Liver (tissue), 9 donors: ENCODE data around the gene FRAS1. TPM values are rescaled to one million over a fixed set of nuclear protein-coding genes. Genes with fewer than 3 reads are reported as not detected.

Source experiments
- DNase-seq: peaks from one replicate; pipeline ENCODE4 v3.0.0-alpha.2; 2017; ENCODE audit warnings: low spot score
- H3K27ac ChIP-seq, 2 donors: one replicate each; pipeline ENCODE4 v1.7.0; 2013; ENCODE audit warnings: inconsistent platforms in 2 of 2, low read length in 2 of 2, control low read depth in 1 of 2, low read depth in 1 of 2, mild to moderate bottlenecking in 1 of 2
- H3K27me3 ChIP-seq, 4 donors: one replicate each; pipeline versions ENCODE4 v1.6.1 to v1.7.0; 2013; ENCODE audit warnings: low read length in 3 of 4, inconsistent platforms in 1 of 4, mild to moderate bottlenecking in 1 of 4, moderate library complexity in 1 of 4; ENCODE audit not compliant: control insufficient read depth in 4 of 4, insufficient read depth in 4 of 4
- H3K36me3 ChIP-seq, 4 donors: one replicate each; pipeline versions ENCODE4 v1.6.1 to v1.7.0; 2013; ENCODE audit warnings: low read length in 3 of 4, mild to moderate bottlenecking in 3 of 4, low read depth in 1 of 4, moderate library complexity in 1 of 4; ENCODE audit not compliant: control insufficient read depth in 4 of 4, insufficient read depth in 3 of 4
- H3K4me1 ChIP-seq, 4 donors: one replicate each; pipeline versions ENCODE4 v1.6.1 to v1.7.0; 2013; ENCODE audit warnings: low read length in 3 of 4, mild to moderate bottlenecking in 3 of 4, moderate library complexity in 1 of 4; ENCODE audit not compliant: control insufficient read depth in 4 of 4, insufficient read depth in 4 of 4
- H3K4me3 ChIP-seq, 3 donors: one replicate each; pipeline versions ENCODE4 v1.6.1 to v1.7.0; 2013; ENCODE audit warnings: low read length in 3 of 3, control low read depth in 1 of 3, low read depth in 1 of 3, mild to moderate bottlenecking in 1 of 3
- H3K9ac ChIP-seq, 2 donors: one replicate each; pipeline ENCODE4 v1.7.0; 2013; ENCODE audit warnings: low read length in 2 of 2, mild to moderate bottlenecking in 2 of 2, moderate library complexity in 2 of 2, control low read depth in 1 of 2, low read depth in 1 of 2
- H3K9me3 ChIP-seq, 4 donors: one replicate each; pipeline versions ENCODE4 v1.6.1 to v1.7.0; 2013; ENCODE audit warnings: low read length in 3 of 4; ENCODE audit not compliant: control insufficient read depth in 4 of 4
- EGR1 ChIP-seq, 2 donors: IDR thresholded peaks; 2 replicates each; pipeline ENCODE4 v1.6.1; 2016 to 2018; ENCODE audit warnings: antibody characterized with exemption in 2 of 2, low read depth in 2 of 2
- FOXA1 ChIP-seq: IDR thresholded peaks from 2 replicates; pipeline ENCODE4 v1.6.1; 2016; ENCODE audit warnings: antibody characterized with exemption
- FOXA2 ChIP-seq: IDR thresholded peaks from 2 replicates; pipeline ENCODE4 v1.6.1; 2016; ENCODE audit warnings: antibody characterized with exemption
- GABPA ChIP-seq, 2 donors: IDR thresholded peaks in 1 of 2; conservative IDR thresholded peaks in 1 of 2; 2 replicates each; pipeline ENCODE4 v1.6.1; 2016; ENCODE audit warnings: antibody characterized with exemption in 2 of 2, mild to moderate bottlenecking in 1 of 2, moderate library complexity in 1 of 2
- HNF4A ChIP-seq, 2 donors: conservative IDR thresholded peaks; 2 replicates each; pipeline ENCODE4 v1.6.1; 2016; ENCODE audit warnings: antibody characterized with exemption in 2 of 2, mild to moderate bottlenecking in 2 of 2
- HNF4G ChIP-seq: IDR thresholded peaks from 2 replicates; pipeline ENCODE4 v1.6.1; 2016; ENCODE audit warnings: antibody characterized with exemption
- JUND ChIP-seq, 2 donors: IDR thresholded peaks; 2 replicates each; pipeline ENCODE4 v1.6.1; 2016; ENCODE audit warnings: antibody characterized with exemption in 2 of 2
- NR2F2 ChIP-seq: IDR thresholded peaks from 2 replicates; pipeline ENCODE4 v1.6.1; 2016; ENCODE audit warnings: antibody characterized with exemption
- RAD21 ChIP-seq, 2 donors: IDR thresholded peaks; 2 replicates each; pipeline ENCODE4 v1.6.1; 2016; ENCODE audit warnings: antibody characterized with exemption in 2 of 2, mild to moderate bottlenecking in 2 of 2
- RXRA ChIP-seq, 2 donors: IDR thresholded peaks; 2 replicates each; pipeline ENCODE4 v1.6.1; 2017 to 2018; ENCODE audit warnings: antibody characterized with exemption in 2 of 2, mild to moderate bottlenecking in 1 of 2
- SP1 ChIP-seq: IDR thresholded peaks from 2 replicates; pipeline ENCODE4 v1.6.1; 2018; ENCODE audit warnings: antibody characterized with exemption, mild to moderate bottlenecking
- TAF1 ChIP-seq: conservative IDR thresholded peaks from 2 replicates; pipeline ENCODE4 v1.6.1; 2016; ENCODE audit warnings: antibody characterized with exemption, mild to moderate bottlenecking
- YY1 ChIP-seq: IDR thresholded peaks from 2 replicates; pipeline ENCODE4 v1.6.1; 2016; ENCODE audit warnings: antibody characterized with exemption, mild to moderate bottlenecking
- WGBS: extraction: QIAGEN DNeasy Blood & Tissue Kit; methylation state at CpG from one replicate; pipeline ENCODE4 v1.1.7; 2013; 5-methylcytosine and 5-hydroxymethylcytosine counted together
- polyA plus RNA-seq, 2 donors: library from polyadenylated mRNA; stranded (reverse) in 1 of 2; unstranded in 1 of 2; fragments of 200-250 nt in 1 of 2; fragments of >200 nt in 1 of 2; fragmentation: Nextera tagmentation in 1 of 2; extraction: Ambion mirVana in 1 of 2; gene quantifications; one replicate each; pipeline versions ENCODE4 v1.2.1 to v1.2.3, GENCODE V29; 2013 to 2015
- total RNA-seq, 2 donors: library from RNA; depleted of rRNA; stranded (reverse); fragments of >200 nt; gene quantifications; one replicate each; pipeline ENCODE4 v1.2.3, GENCODE V29; 2014
- TF ChIP-seq, protein P1 (sequence below): IDR thresholded peaks from 2 replicates; pipeline ENCODE4 v1.6.1; 2016; ENCODE audit warnings: antibody characterized with exemption
- TF ChIP-seq, protein P2 (sequence below): IDR thresholded peaks from 2 replicates; pipeline ENCODE4 v1.6.1; 2016; ENCODE audit warnings: antibody characterized with exemption, mild to moderate bottlenecking
- TF ChIP-seq, protein P3 (sequence below): fragments of 150-350 bp; IDR thresholded peaks from 2 replicates; pipeline ENCODE4 v1.5.1; 2017; ENCODE audit warnings: improper control_type of control experiment, low read depth, low read length; ENCODE audit not compliant: missing input control
- TF ChIP-seq, protein P4 (sequence below): IDR thresholded peaks from 2 replicates; pipeline ENCODE4 v1.6.1; 2016; ENCODE audit warnings: antibody characterized with exemption
- TF ChIP-seq, protein P5 (sequence below): IDR thresholded peaks from 2 replicates; pipeline ENCODE4 v1.6.1; 2016; ENCODE audit warnings: antibody characterized with exemption
- donor health status: healthy.
- donor health status: healthy.
- donor health status: healthy.
- donor health status: healthy.
- donor health status: healthy.

FRAS1 gene
- total and polyA plus RNA-seq, 4 donors, result 0.08 to 6.0 (median 1.1) TPM

DNA sequence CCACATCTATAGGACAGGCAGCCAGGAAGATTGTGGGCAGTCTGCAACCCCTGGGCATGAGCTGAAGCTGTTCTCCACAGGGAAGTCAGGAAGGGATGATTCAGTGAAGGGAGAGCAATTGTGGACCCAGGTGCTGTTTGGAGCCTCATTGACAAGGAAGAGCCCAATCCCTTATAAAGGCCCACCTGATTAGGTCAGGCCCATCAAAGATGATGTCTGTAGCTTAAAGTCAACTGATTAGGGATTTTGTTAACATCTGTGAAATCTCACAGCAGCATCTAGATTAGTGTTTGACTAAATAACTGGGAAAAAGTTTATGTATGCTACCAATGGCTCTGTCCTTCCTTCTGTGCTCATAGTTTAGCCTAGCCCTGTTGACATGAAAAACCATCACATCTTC lies 127.5 kb downstream of the FRAS1 start:
- TF ChIP-seq EGR1 (IDR thresholded peaks at IDR 0.05; ENCODE audit: low read depth in 2 of 2), result no peak
- TF ChIP-seq GABPA (IDR thresholded peaks at IDR 0.05 in 1 of 2, conservative IDR thresholded peaks at IDR 0.05 in 1 of 2), result no peak
- no peak for TF ChIP-seq YY1
- no peak for TF ChIP-seq HNF4A (conservative IDR thresholded peaks at IDR 0.05)
- no peak for TF ChIP-seq NR2F2
- TF ChIP-seq HNF4G, result no peak
- TF ChIP-seq, protein P1, sequence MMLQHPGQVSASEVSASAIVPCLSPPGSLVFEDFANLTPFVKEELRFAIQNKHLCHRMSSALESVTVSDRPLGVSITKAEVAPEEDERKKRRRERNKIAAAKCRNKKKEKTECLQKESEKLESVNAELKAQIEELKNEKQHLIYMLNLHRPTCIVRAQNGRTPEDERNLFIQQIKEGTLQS, result no peak
- TF ChIP-seq FOXA2, result no peak
- TF ChIP-seq, protein P2, sequence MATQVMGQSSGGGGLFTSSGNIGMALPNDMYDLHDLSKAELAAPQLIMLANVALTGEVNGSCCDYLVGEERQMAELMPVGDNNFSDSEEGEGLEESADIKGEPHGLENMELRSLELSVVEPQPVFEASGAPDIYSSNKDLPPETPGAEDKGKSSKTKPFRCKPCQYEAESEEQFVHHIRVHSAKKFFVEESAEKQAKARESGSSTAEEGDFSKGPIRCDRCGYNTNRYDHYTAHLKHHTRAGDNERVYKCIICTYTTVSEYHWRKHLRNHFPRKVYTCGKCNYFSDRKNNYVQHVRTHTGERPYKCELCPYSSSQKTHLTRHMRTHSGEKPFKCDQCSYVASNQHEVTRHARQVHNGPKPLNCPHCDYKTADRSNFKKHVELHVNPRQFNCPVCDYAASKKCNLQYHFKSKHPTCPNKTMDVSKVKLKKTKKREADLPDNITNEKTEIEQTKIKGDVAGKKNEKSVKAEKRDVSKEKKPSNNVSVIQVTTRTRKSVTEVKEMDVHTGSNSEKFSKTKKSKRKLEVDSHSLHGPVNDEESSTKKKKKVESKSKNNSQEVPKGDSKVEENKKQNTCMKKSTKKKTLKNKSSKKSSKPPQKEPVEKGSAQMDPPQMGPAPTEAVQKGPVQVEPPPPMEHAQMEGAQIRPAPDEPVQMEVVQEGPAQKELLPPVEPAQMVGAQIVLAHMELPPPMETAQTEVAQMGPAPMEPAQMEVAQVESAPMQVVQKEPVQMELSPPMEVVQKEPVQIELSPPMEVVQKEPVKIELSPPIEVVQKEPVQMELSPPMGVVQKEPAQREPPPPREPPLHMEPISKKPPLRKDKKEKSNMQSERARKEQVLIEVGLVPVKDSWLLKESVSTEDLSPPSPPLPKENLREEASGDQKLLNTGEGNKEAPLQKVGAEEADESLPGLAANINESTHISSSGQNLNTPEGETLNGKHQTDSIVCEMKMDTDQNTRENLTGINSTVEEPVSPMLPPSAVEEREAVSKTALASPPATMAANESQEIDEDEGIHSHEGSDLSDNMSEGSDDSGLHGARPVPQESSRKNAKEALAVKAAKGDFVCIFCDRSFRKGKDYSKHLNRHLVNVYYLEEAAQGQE, result no peak
- no peak for TF ChIP-seq JUND (IDR thresholded peaks at IDR 0.05)
- no peak for TF ChIP-seq FOXA1
- TF ChIP-seq RAD21 (IDR thresholded peaks at IDR 0.05), result no peak
- no peak for TF ChIP-seq RXRA (IDR thresholded peaks at IDR 0.05)
- TF ChIP-seq SP1, result no peak
- H3K27ac ChIP-seq, result no peak overlapping the region

DNA sequence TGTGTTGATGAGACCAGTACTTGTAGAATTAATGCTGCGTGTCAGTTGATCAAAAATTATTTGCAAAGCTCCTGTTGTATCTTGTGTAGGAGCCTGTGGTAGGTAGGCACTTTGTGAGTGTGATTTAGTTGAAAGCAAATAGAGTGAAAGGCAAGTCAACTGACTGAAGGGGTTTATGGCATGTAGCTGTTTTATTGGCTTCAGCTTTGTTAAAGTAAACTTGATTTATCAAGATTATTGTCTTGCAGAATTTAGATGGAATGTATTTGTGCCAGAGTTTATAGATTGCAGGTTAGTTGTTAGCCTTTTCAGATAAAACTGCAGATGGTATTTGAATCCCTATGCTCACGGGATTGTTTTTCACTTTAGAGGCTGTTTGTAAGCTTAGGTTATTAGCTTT lies 128.0 kb downstream of the FRAS1 start:
- Histone ChIP-seq H3K36me3 (no peaks in the 10 kb centered on the region), H3K4me3 (no peak overlapping the region), H3K4me1 (no peaks in the 10 kb centered on the region), H3K27me3 (no peaks in the 10 kb centered on the region), H3K27ac (no peak overlapping the region), H3K9me3 (no peaks in the 10 kb centered on the region), H3K9ac (no peak overlapping the region)
- TF ChIP-seq TAF1 (no peak), NR2F2 (no peak), HNF4G (no peak), RAD21 (IDR thresholded peaks at IDR 0.05) (no peak), RXRA (IDR thresholded peaks at IDR 0.05) (no peak), GABPA (IDR thresholded peaks at IDR 0.05 in 1 of 2, conservative IDR thresholded peaks at IDR 0.05 in 1 of 2) (no peak), FOXA2 (no peak), EGR1 (IDR thresholded peaks at IDR 0.05; ENCODE audit: low read depth in 2 of 2) (no peak), FOXA1 (no peak)
- TF ChIP-seq, protein P3, sequence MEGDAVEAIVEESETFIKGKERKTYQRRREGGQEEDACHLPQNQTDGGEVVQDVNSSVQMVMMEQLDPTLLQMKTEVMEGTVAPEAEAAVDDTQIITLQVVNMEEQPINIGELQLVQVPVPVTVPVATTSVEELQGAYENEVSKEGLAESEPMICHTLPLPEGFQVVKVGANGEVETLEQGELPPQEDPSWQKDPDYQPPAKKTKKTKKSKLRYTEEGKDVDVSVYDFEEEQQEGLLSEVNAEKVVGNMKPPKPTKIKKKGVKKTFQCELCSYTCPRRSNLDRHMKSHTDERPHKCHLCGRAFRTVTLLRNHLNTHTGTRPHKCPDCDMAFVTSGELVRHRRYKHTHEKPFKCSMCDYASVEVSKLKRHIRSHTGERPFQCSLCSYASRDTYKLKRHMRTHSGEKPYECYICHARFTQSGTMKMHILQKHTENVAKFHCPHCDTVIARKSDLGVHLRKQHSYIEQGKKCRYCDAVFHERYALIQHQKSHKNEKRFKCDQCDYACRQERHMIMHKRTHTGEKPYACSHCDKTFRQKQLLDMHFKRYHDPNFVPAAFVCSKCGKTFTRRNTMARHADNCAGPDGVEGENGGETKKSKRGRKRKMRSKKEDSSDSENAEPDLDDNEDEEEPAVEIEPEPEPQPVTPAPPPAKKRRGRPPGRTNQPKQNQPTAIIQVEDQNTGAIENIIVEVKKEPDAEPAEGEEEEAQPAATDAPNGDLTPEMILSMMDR, result no peak
- TF ChIP-seq, protein P1, result no peak
- TF ChIP-seq, protein P4, sequence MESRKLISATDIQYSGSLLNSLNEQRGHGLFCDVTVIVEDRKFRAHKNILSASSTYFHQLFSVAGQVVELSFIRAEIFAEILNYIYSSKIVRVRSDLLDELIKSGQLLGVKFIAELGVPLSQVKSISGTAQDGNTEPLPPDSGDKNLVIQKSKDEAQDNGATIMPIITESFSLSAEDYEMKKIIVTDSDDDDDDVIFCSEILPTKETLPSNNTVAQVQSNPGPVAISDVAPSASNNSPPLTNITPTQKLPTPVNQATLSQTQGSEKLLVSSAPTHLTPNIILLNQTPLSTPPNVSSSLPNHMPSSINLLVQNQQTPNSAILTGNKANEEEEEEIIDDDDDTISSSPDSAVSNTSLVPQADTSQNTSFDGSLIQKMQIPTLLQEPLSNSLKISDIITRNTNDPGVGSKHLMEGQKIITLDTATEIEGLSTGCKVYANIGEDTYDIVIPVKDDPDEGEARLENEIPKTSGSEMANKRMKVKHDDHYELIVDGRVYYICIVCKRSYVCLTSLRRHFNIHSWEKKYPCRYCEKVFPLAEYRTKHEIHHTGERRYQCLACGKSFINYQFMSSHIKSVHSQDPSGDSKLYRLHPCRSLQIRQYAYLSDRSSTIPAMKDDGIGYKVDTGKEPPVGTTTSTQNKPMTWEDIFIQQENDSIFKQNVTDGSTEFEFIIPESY, result no peak
- TF ChIP-seq, protein P5, sequence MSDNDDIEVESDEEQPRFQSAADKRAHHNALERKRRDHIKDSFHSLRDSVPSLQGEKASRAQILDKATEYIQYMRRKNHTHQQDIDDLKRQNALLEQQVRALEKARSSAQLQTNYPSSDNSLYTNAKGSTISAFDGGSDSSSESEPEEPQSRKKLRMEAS, result no peak
- TF ChIP-seq, protein P2, result no peak
- DNase-seq, result no peak
- WGBS, result 85% methylated on average over 2 of the region's 2 CpGs

More for the DNA sequence above, 127.5 kb downstream of the FRAS1 start:
- Histone ChIP-seq H3K4me1 (no peaks in the 10 kb centered on the region), H3K9me3 (no peaks in the 10 kb centered on the region), H3K4me3 (no peak overlapping the region), H3K36me3 (no peaks in the 10 kb centered on the region), H3K27me3 (no peaks in the 10 kb centered on the region), H3K9ac (no peak overlapping the region)
- DNase-seq, result no peak
